AG04450 (cell line): ENCODE measurements around the gene CPNE4. TPM values are rescaled to one million over a fixed set of nuclear protein-coding genes. Genes with fewer than 3 reads are reported as not detected.
"Not testable (repeated sequence)": the region's sequence is repeated elsewhere in the genome, so short reads cannot be mapped to it uniquely, and the experiment has no call there.

Source experiments
- CTCF ChIA-PET: fragments of 300-600, 350-600 bp; formaldehyde crosslinking; extraction: SDS; loops from one replicate; lab custom pipeline; 2022; ENCODE audit warnings: antibody characterized with exemption, inconsistent platforms; lab: Charles Lee
- POLR2A ChIA-PET: fragments of 350-600 bp; formaldehyde crosslinking; extraction: SDS; loops from one replicate; lab custom pipeline; 2021; ENCODE audit warnings: antibody characterized with exemption, inconsistent platforms; lab: Yijun Ruan, JAX
- DNase-seq: peaks from one replicate; pipeline ENCODE4 v3.0.0-alpha.2; 2011; ENCODE audit warnings: low read depth, low spot score
- H3K27ac ChIP-seq: one replicate; pipeline ENCODE4 v1.5.1; 2012; ENCODE audit warnings: low read depth, low read length, control low read depth
- H3K27me3 ChIP-seq: one replicate; pipeline ENCODE4 v1.6.0; 2012; ENCODE audit warnings: low read length; ENCODE audit not compliant: control insufficient read depth, insufficient read depth
- H3K4me3 ChIP-seq: 2 replicates; pipeline ENCODE4 v1.5.1; 2011; ENCODE audit warnings: mild to moderate bottlenecking, low read depth, low read length, control low read depth
- H3K9me3 ChIP-seq: 2 replicates; pipeline ENCODE4 v1.5.1; 2012; ENCODE audit warnings: low read length; ENCODE audit not compliant: control insufficient read depth, insufficient read depth
- CTCF ChIP-seq: IDR thresholded peaks from 2 replicates; pipeline ENCODE4 v1.5.1; 2011; ENCODE audit warnings: low read depth, low read length, control low read depth, inconsistent platforms
- polyA plus RNA-seq: library from polyadenylated mRNA; depleted of rRNA; stranded (reverse); fragments of >200 nt; gene quantifications from 2 replicates; pipeline ENCODE4 v1.2.3, GENCODE V29; 2011

The CPNE4 gene
- polyA plus RNA-seq, 1 experiment = not detected

GRCh38 chr3:132047209-132047608 lies 12.4 kb upstream of the CPNE4 start:
- CTCF ChIA-PET = interaction anchor here (1.2 to 2.2 kb wide), 2 partner anchors 9 to 12 kb away, joined by 3 to 13 read pairs; partner anchors contain the start of gene CPNE4
- POLR2A ChIA-PET = no interaction called here
- TF ChIP-seq CTCF = no peak
- H3K9me3 ChIP-seq = no peaks in the 10 kb centered on the region
- no peaks in the 10 kb centered on the region for H3K27me3 ChIP-seq
- DNase-seq = no peak
- no peak overlapping the region for H3K4me3 ChIP-seq
- H3K27ac ChIP-seq = no peak overlapping the region

- DNase-seq, POLR2A ChIA-PET, H3K27ac ChIP-seq, H3K27me3 ChIP-seq, H3K4me3 ChIP-seq, H3K9me3 ChIP-seq, CTCF ChIA-PET: not testable (repeated sequence)
These were observed 10.1 kb upstream of the CPNE4 start for GRCh38 chr3:132044874-132045273.

- H3K9me3 ChIP-seq = no peaks in the 10 kb centered on the region
- no peak overlapping the region for H3K4me3 ChIP-seq
- ChIA-PET CTCF (interaction anchor here (1.4 kb wide), 1 partner anchor 8 kb away, joined by 4 read pairs; the partner anchor contains the start of gene CPNE4), POLR2A (no interaction called here)
- no peak overlapping the region for H3K27ac ChIP-seq
- TF ChIP-seq CTCF = no peak
- no peak for DNase-seq
- H3K27me3 ChIP-seq = no peaks in the 10 kb centered on the region
These were observed 7.9 kb upstream of the CPNE4 start for GRCh38 chr3:132042681-132043080.

GRCh38 chr3:132038198-132038825 lies 3.5 kb upstream of the CPNE4 start:
- Histone ChIP-seq H3K9me3 (no peaks in the 10 kb centered on the region; the same call in 1 of the 2 replicates), H3K27me3 (peaks cover 15% of the 10 kb centered on the region), H3K4me3 (no peak overlapping the region), H3K27ac (no peak overlapping the region)
- ChIA-PET CTCF (interaction anchor here (0.5 to 8.6 kb wide), 51 partner anchors 10 to 605 kb away, joined by 3 to 337 read pairs (median 4); no protein-coding TSS in a partner anchor), POLR2A (no interaction called here)
- peak; percentile 81 for TF ChIP-seq CTCF
- DNase-seq = no peak

- DNase-seq = no peak
- Histone ChIP-seq H3K27me3 (peaks cover 19% of the 10 kb centered on the region), H3K27ac (no peak overlapping the region), H3K4me3 (no peak overlapping the region), H3K9me3 (no peaks in the 10 kb centered on the region; the same call in 1 of the 2 replicates)
- no peak for TF ChIP-seq CTCF
- CTCF ChIA-PET = interaction anchor here (0.6 to 8.6 kb wide), 32 partner anchors 9 to 606 kb away, joined by 3 to 337 read pairs (median 4); no protein-coding TSS in a partner anchor
- POLR2A ChIA-PET = no interaction called here
These were observed 2.8 kb upstream of the CPNE4 start for GRCh38 chr3:132037581-132037980.
